Measurements from ENCODE around the gene PKDCC. TPM values are rescaled to one million over a fixed set of nuclear protein-coding genes. Genes with fewer than 3 reads are reported as not detected.

PKDCC gene
- total and polyA plus RNA-seq, 2 of the 13 experiments (the other 11 are each of a cell fraction or from before 2014, with no cell fraction given), result 52.6 to 58.8 TPM

DNA sequence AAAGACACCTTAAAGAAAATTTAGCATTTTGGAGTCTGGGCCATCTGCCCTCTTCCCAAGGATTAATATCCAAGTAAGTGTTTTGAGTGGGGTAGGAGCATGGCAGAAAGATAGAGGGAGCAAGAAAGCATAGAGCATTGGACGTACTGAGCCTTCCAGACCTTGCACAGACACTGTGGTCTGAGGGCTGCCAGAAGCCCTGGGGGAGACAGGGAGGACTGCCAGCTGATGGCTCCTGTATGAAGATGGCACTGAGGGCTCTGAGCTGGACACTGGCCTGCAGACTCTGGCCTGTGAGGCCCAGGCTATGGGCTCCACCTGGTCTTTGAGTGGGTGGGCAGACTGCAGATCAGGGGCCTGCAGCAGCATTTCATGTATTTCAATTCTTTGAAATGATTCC, 2.9 kb upstream of the PKDCC start:
- Histone ChIP-seq H4K20me1 (ENCODE audit: insufficient read depth, low read length) (peaks cover 7% of the 10 kb centered on the region), H3K4me1 (ENCODE audit: insufficient read depth, low read length) (peaks cover 45% of the 10 kb centered on the region), H3K9me3 (ENCODE audit: low read length) (no peaks in the 10 kb centered on the region), H3K4me3 (replicated peaks in 1 of 3; ENCODE audit: insufficient read depth in 1 of 3, low read depth in 2 of 3, low read length in 3 of 3) (no peak overlapping the region), H3K79me2 (ENCODE audit: insufficient read depth, low read length) (peaks cover 15% of the 10 kb centered on the region), H3K4me2 (ENCODE audit: low read depth, low read length) (no peak overlapping the region), H3K9ac (ENCODE audit: insufficient read depth, low read depth, low read length) (no peak overlapping the region), H3K36me3 (replicated peaks in 1 of 2; ENCODE audit: control insufficient read depth in 1 of 2, insufficient read depth in 2 of 2, low read length in 2 of 2) (no peaks in the 10 kb centered on the region), H2AFZ (ENCODE audit: low read length) (no peak overlapping the region), H3K27ac (ENCODE audit: extremely low read length, insufficient read depth, low read length) (no peak overlapping the region), H3K27me3 (ENCODE audit: control insufficient read depth in 1 of 2, insufficient read depth in 2 of 2, low read length in 2 of 2) (peaks cover 0 to 52% of the 10 kb centered on the region in 2 experiments; a peak in 3 of 5 replicates)
- intact Hi-C loops (cut with micrococcal nuclease; ENCODE audit: unreplicated experiment) (loop anchor here (5.0 kb wide), 1 partner anchor 92 kb away; no protein-coding TSS in a partner anchor), in situ Hi-C loops (cut with HindIII; ENCODE audit: extremely low pct_ligation_motif_present, low pct_unique_long_range_greater_than_20kb) (no loop called here)
- no peak; the same call in 2 of the 3 replicates for ATAC-seq
- ChIA-PET POLR2A (interaction anchor here (0.8 to 6.7 kb wide), 8 partner anchors 14 to 217 kb away, joined by 3 to 203 read pairs (median 6); no protein-coding TSS in a partner anchor), CTCF (ENCODE audit: low intra/inter-chr PET ratio, low total read pairs) (no interaction called here)
- TF ChIP-seq, protein P1, sequence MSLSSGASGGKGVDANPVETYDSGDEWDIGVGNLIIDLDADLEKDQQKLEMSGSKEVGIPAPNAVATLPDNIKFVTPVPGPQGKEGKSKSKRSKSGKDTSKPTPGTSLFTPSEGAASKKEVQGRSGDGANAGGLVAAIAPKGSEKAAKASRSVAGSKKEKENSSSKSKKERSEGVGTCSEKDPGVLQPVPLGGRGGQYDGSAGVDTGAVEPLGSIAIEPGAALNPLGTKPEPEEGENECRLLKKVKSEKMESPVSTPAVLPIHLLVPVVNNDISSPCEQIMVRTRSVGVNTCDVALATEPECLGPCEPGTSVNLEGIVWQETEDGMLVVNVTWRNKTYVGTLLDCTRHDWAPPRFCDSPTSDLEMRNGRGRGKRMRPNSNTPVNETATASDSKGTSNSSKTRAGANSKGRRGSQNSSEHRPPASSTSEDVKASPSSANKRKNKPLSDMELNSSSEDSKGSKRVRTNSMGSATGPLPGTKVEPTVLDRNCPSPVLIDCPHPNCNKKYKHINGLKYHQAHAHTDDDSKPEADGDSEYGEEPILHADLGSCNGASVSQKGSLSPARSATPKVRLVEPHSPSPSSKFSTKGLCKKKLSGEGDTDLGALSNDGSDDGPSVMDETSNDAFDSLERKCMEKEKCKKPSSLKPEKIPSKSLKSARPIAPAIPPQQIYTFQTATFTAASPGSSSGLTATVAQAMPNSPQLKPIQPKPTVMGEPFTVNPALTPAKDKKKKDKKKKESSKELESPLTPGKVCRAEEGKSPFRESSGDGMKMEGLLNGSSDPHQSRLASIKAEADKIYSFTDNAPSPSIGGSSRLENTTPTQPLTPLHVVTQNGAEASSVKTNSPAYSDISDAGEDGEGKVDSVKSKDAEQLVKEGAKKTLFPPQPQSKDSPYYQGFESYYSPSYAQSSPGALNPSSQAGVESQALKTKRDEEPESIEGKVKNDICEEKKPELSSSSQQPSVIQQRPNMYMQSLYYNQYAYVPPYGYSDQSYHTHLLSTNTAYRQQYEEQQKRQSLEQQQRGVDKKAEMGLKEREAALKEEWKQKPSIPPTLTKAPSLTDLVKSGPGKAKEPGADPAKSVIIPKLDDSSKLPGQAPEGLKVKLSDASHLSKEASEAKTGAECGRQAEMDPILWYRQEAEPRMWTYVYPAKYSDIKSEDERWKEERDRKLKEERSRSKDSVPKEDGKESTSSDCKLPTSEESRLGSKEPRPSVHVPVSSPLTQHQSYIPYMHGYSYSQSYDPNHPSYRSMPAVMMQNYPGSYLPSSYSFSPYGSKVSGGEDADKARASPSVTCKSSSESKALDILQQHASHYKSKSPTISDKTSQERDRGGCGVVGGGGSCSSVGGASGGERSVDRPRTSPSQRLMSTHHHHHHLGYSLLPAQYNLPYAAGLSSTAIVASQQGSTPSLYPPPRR (CRISPR knock-in tag; IDR thresholded peaks at IDR 0.05; ENCODE audit: borderline replicate concordance), result 0 out of 2 replicates have a peak, but pooled peaks have one; percentile 33
- TF ChIP-seq NFE2 (CRISPR knock-in tag; IDR thresholded peaks at IDR 0.05) (no peak), ZSCAN29 (CRISPR knock-in tag; conservative IDR thresholded peaks at IDR 0.05) (0 out of 2 replicates have a peak, but pooled peaks have one; percentile 18), RXRB (CRISPR knock-in tag; IDR thresholded peaks at IDR 0.05; ENCODE audit: borderline replicate concordance) (no peak)
- no peak for FAIRE-seq
- DNase-seq (ENCODE audit: low spot score), result no peak
- WGBS (ENCODE audit: low lambda C conversion rate), result 7% methylated on average over 1 of the region's 1 CpG
- BruUV-seq (replicated peaks), result no TSS peak

Measured in HepG2 (cell line).